ENCODE results near the gene ATP2B1.

DNA sequence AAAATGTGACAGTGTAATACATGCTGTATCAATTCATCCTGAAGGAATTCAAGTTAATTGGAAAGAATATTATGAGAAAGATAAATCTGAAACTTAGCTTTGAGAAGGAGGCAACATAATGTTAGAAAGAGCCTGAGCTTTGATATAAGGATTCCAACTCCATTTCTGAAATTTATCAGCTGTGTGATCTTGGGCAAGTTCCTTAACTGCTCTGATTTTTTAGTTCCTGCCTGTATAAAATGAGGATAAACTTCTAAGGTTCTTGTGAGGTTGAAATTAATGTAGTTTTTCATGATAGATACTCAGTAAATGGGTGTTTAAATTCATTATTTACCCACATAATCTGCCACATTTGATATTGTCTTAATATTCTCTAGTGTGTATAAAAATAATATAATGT lies 14.6 kb upstream of the ATP2B1 start:
- TF ChIP-seq CTCF (IDR thresholded peaks at IDR 0.05; ENCODE audit: low read length) (no peak), EZH2 (IDR thresholded peaks at IDR 0.05; ENCODE audit: borderline replicate concordance, low read length) (no peak)

Data from OCI-LY1 (cell line).